ENCODE data around the gene SOS1. TPM values are rescaled to one million over a fixed set of nuclear protein-coding genes. Genes with fewer than 3 reads are reported as not detected.
"Not testable (repeated sequence)": the region's sequence is repeated elsewhere in the genome, so short reads cannot be mapped to it uniquely, and the experiment has no call there.

Gene SOS1
- polyA plus RNA-seq, 3 donors: 51.3 to 61.8 (median 55.6) TPM

DNA sequence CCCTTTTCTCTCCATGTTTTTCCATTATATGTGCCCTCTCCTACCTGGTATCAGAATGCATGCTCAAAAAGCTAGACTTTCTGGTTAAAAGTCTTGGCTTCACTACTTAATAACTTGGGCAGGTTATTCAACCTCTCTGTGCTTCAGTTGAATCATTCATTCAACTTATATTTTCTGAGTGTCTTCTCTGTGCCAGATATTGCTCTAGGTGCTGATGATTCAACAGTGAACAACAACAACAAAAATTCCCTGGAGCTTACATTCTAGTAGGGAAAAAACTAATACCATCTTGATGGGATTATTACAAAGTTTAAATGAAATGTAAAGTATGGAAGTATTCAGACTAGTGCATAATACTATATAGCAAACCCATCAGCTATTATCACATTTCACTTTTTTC lies 55.2 kb downstream of the SOS1 start:
- DNase-seq (ENCODE audit: extremely low read depth in 1 of 11, low read depth in 9 of 11, low spot score in 4 of 11): no peak

DNA sequence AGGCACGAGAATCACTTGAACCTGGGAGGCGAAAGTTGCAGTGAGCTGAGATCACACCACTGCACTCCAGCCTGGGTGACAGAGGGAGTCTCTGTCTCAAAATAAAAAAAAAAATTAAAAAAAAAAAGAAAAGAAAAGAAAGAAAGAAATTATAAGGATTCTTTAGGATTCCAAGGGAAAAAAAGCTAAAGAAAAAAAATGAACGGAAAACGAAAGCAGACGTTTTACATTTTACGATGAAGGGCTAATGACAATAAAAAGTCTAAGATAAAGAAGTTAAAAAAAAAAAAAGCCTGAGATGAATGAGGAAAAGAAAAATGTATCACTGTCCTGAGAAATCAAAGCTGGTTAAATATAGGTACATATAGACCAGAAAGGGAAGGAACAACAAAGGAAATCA lies 58.5 kb downstream of the SOS1 start:
- DNase-seq (ENCODE audit: extremely low read depth in 1 of 11, low read depth in 9 of 11, low spot score in 4 of 11): no peak

DNA sequence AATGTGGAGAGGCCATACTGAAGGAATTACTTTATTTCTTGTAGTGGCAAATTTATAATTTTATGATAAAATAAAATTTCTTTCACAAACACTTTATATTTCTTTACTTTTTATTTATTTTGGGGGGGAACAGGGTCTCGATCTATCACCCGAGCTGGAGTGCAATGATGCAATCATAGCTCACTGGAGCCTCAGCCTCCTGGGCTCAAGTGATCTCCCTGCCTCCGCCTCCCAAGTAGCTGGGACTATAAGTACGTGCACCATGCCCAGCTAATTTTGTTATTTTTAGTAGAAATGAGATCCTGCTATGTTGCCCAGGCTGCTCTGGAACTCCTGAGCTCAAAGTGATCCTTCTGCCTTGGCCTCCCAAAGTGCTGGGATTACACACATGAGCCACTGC lies 59.6 kb downstream of the SOS1 start:
- DNase-seq (ENCODE audit: extremely low read depth in 1 of 11, low read depth in 9 of 11, low spot score in 4 of 11): no peak

DNA sequence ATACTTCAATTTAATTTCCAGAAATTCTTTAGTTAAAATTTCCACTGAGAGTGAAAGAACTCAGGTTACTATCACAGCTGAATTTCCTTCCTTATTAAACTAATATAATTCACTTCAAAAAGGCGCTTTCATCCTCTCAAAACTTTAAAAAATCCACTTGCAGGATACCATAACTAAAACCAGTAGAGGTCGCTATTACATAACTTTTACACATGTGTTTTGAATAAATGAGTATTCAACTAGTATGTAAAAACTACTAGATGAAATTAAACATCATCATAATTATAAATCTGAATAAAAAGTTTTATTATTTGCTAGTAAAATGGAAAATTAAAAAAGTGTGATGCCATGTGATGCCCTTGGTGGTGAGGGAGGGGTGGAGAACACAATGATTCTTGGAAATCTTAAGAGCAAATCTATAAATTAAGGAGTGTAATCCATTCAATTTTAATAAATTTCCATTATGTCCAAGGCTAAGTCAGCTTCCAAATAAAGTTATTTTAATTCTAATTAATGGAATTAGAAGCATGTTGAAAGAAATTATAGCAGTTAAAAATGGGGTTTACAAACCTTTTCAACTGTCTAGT lies 61.4 kb downstream of the SOS1 start:
- peak in 8 of 11 donors; percentile 17 to 43 (median 24) for DNase-seq (ENCODE audit: extremely low read depth in 1 of 11, low read depth in 9 of 11, low spot score in 4 of 11)

DNA sequence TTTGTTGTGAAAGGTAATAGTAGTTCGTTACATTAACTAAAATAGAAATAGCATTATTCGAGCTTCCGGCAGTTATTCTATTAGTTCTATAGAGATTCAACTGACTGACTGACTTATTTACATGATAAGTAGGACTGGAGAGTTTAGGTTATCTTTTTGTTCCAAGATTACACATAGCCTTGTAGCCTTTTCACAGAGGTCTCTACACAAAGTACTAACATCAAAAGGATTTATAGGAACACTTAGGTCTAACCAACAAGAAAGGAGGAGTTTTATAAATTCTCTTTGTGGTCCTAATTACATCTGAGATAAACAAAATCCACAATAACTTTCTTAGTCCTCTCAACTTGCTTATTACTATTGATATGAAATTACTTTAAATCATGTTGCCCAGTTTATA lies 62.8 kb downstream of the SOS1 start:
- no peak for DNase-seq (ENCODE audit: extremely low read depth in 1 of 11, low read depth in 9 of 11, low spot score in 4 of 11)

DNA sequence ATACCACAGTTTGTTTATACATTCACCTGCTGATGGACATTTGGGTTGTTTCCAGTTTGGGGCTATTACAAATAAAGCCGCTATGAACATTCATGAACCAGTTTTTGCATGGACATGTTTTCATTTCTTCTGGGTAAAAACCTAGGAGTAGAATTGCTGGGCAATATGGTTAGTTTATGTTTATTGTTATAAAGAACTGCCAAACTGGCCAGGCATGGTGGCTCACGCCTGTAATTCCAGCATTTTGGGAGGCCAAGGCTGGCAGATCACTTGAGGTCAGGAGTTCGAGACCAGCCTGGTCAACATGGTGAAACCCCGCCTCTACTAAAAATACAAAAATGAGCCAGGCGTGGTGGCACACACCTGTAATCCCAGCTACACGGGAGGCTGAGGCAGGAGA lies 68.2 kb downstream of the SOS1 start:
- not testable (repeated sequence) for DNase-seq (ENCODE audit: extremely low read depth in 1 of 11, low read depth in 9 of 11, low spot score in 4 of 11)

DNA sequence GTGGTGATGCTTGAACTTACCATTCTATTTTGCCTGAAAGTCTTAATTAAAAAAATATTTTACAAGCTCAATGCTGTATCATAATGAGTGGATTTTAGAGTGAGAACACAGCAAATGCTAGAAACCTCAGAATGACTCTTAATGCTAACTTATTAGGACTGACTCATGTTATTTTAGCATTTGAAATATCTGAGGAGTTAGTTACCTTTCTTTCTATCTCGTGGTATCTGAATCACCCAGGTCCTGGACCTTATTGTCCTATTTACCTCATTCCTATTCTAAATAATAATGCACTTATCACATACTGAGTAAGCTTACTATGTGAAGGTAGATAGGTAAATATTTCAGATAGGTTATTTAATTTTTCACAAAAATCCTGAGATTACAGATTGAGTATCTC lies 70.7 kb downstream of the SOS1 start:
- DNase-seq (ENCODE audit: extremely low read depth in 1 of 11, low read depth in 9 of 11, low spot score in 4 of 11): no peak

DNA sequence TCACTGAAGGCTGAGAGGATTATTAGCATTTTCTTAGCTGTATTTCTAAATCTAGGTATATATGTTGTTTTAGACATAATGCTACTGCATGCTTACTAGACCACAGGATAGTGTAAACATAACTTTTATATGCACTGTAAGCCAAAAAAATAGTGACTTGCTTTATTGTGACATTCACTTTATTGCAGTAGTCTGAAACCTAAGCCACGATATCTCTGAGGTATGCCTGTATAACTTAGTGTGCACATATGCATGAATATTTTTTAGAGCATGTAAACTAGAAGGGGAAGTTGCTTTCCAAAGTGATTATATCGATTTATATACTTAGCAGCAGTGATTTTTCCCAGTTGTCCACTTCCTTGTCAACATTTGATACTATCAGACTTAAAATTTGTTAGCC lies 81.8 kb downstream of the SOS1 start:
- DNase-seq (ENCODE audit: extremely low read depth in 1 of 11, low read depth in 9 of 11, low spot score in 4 of 11): no peak

DNA sequence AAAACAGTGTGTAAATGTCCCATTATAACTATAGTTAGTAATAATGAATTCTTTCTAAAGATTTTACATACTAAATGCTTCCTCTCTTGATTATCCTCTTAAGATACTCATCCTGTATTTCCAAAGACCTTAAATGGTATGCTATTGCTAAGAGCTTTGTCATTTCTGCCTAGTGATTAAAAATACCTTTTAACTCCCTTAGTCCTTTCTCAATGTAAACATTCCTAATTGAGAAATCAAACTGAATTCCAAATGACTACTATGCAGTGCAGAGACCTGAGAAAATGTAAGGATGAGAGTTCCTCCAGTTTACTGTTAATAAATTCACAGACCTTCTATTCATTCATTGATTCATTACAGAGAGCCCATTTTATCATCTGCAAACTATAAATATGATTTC lies 86.9 kb downstream of the SOS1 start:
- no peak for DNase-seq (ENCODE audit: extremely low read depth in 1 of 11, low read depth in 9 of 11, low spot score in 4 of 11)

DNA sequence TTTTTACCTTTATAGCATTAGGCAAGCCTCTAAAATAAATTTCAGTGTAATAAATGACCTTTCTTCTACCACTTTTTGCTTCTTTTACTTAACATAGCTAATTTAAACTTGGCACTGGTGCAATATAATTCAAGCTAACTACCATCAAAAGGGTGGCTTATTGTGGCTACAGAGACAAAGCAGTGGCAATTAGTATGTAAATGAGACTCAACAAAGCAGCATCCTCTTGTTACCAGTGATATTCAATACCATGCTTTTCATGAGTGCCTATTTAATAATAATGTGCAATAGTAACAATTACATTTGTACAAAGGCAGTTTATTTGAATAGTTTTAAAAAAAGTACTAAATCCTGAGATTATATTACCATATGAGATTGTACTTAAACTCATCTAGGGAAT lies 93.4 kb downstream of the SOS1 start:
- DNase-seq (ENCODE audit: extremely low read depth in 1 of 11, low read depth in 9 of 11, low spot score in 4 of 11): no peak

DNA sequence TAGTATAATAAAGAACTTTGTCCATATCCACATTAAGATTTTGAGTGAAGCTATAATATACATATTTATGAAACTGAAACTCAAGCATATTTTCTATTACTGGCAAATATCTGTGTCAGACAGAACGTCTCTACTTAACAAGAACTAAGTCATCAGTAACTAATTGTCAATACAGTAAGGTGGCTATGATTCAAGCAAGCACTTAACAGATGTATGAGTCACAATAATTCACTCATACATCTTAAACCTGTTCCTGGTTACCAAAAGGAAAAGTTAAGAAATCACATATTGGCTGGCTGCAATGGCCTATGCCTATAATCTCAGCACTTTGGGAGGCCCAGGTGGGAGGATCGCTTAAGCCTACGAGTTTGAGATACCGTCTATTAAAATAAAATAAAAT lies 96.0 kb downstream of the SOS1 start:
- no peak for DNase-seq (ENCODE audit: extremely low read depth in 1 of 11, low read depth in 9 of 11, low spot score in 4 of 11)

DNA sequence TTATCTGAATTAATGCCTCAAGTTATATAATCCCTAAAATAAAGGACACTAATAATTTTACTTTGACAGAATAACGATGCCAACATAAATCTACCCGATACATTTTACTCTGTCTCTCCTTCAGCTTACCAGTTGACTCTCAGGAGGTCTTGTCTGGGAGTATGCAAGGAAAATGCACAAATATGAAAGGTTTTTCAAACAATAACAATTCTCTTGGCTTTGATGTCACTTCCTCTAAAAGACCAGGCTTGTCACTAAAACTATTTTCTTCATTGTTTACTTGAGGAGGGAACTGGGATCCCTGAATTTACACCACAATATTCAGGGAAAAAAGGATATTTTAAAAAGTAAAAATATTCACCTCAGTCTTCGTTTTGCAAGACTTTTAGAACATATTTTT lies 97.2 kb downstream of the SOS1 start:
- no peak for DNase-seq (ENCODE audit: extremely low read depth in 1 of 11, low read depth in 9 of 11, low spot score in 4 of 11)

DNA sequence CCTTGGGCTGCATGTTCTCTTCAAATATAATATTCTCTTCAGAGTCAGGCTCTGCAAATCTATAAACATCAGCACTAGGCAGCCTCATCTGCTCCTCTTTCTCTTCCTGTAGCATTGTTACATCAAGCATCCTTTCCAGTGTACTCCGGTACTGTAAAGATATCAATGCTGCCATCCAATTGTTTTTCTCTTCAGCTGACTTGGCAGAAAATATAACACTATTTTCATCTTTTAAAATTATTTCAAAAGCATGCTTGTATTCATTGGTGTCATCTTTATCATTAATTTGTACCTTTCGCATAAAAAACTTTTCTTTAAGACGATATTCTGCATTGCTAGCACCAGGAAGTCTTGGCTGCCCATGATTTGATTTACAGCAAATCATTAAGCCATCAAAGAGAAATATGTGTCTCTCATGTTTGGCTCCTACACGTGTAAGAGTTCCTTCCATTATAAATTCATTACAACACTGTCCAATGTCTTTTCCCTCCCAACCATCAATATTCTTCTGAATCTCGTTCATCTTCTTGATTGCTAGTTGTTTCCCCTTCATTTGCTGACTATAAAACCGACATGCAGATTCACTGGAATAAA lies 98.1 kb downstream of the SOS1 start:
- DNase-seq (ENCODE audit: extremely low read depth in 1 of 11, low read depth in 9 of 11, low spot score in 4 of 11): peak in 3 of 11 donors; percentile 7 to 15 (median 14)

DNA sequence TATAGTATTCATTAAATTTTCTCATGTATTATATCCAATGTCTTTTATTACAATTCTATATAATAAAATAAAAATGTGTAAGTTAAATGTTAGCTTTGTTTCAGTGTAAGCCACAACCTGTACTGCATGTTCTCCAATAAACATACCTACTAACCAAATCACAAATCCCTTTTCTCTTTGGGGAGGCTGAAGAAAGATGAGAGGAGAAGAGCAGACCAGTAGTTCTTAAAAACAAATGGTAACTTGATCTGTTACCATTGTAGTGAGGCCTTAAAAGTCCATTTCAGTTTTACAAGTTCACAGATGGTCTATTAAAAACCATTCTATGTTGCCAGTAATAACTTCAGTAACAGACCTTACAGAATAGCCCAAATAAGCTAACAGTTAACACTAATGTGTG lies 100.5 kb downstream of the SOS1 start:
- no peak for DNase-seq (ENCODE audit: extremely low read depth in 1 of 11, low read depth in 9 of 11, low spot score in 4 of 11)

DNA sequence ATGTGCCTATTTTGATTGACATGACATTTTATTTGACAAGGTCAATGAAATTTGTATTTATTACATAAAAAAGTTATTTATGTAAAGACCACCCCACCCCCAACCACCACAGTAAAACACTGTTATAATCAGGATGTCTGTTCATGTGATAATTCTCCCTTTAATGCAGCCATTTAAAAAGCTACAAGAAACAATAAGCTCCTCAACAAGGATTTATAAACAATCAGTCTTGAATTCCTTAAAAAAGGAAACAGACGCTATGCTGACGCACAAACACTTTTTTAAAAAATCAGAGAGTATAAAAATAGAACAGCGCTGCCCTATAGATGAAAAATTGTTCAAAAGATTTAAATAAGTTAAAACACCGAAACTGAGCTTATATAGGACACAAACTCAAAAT lies 102.2 kb downstream of the SOS1 start:
- DNase-seq (ENCODE audit: extremely low read depth in 1 of 11, low read depth in 9 of 11, low spot score in 4 of 11): no peak

DNA sequence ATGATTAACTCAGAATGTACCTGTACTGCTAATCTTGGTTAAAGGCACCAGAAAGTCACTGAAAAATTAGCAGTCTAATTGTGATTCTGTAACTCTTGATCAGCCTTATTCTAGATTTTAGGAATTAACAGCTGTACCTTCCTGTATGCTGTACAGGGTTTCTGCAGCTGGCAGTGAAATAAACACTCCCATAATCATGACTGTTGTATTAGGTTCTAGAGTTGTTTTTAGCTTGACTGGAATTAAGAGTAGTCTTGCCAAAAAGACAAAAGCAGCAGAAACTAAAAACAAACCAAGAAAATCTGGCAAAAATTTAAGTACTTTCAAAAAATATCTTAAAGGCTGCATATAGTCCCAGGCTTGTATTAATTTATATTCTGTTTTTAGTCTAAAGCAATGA lies 103.5 kb downstream of the SOS1 start:
- DNase-seq (ENCODE audit: extremely low read depth in 1 of 11, low read depth in 9 of 11, low spot score in 4 of 11): no peak

DNA sequence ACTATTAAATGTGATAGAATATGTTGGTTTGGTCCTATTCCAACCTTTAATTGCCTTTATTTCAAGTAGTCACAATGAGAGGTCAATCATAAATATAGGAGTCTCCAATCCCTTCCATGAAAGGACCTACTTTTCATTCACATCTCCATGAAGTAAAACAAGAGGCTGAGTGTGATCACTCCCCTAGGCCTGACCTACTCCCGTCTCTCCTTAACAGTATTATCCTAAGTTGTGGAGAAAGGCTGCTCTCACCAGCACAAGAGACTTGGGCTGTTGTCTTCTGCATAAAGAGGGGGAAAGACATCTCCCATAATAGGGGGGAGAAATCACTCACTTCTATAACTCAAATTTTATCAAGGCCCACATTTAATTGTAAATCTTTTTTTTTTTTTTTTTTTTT lies 105.4 kb downstream of the SOS1 start:
- DNase-seq (ENCODE audit: extremely low read depth in 1 of 11, low read depth in 9 of 11, low spot score in 4 of 11): no peak

DNA sequence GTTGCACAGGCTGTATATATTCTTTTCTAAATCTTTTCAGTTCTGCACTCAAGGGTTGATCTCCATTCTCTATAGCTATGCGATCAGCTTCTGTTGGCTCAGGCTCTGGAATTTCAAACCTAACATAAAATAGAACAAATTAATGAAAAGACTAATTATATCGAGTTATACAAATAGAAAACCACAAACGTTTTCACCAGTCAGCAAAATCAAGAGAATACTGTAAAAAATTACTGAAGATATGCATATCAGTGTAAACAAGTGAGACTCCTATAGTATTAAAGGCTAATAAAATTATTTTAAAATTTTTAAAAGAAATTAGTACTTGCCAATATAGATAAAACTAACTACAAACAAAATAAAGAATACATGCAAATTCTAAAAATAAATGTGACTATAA lies 107.0 kb downstream of the SOS1 start:
- no peak for DNase-seq (ENCODE audit: extremely low read depth in 1 of 11, low read depth in 9 of 11, low spot score in 4 of 11)

DNA sequence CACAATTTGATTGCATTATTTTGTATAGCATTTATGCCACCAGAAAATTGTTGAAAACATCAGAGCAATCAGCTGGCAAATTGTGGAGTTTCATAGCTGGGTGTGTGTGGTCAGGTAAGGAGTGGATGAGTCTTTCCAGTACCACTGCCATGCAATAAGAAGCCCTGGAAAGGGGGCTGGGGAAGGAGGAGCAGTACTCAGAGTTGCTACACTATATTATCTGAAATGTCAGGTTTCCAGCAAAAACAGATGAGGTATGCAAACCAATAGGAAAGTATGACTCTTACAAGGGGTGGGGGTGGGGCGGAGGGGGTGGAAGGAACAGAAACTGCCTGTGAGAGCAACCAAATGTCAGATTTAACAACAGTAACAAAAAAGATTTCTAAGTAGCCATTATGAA lies 112.2 kb downstream of the SOS1 start:
- DNase-seq (ENCODE audit: extremely low read depth in 1 of 11, low read depth in 9 of 11, low spot score in 4 of 11): no peak

DNA sequence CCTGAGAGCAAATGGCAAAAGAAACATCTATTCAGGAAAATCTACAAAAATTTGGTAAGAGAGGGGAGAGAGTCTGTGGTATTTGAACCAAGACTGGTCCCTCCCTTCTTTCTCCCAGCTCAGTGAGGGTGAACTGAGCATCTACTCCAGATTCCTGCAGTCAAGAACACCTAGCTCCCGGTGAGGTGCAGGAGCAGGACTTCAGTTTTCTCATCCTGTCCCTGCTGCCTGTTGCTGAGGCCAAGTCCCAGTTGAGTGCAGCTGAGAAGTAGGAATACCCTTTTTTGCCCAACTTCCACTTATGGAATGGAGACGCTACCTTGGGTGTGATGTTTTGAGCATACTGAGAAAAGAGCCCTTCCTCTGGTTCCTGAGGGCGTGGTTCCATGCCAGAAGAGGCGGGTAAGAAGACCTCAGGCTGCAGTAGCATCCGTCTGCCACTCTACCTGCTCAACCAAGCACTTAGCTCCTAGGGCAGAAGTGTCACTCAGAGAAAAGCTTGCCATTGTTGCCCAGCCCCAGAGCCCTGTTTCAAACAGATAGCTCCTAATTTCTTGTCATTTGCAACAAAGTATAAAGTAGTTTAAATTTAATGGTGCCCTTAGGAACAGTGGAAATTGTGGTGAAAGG lies 112.9 kb downstream of the SOS1 start:
- no peak for DNase-seq (ENCODE audit: extremely low read depth in 1 of 11, low read depth in 9 of 11, low spot score in 4 of 11)

DNA sequence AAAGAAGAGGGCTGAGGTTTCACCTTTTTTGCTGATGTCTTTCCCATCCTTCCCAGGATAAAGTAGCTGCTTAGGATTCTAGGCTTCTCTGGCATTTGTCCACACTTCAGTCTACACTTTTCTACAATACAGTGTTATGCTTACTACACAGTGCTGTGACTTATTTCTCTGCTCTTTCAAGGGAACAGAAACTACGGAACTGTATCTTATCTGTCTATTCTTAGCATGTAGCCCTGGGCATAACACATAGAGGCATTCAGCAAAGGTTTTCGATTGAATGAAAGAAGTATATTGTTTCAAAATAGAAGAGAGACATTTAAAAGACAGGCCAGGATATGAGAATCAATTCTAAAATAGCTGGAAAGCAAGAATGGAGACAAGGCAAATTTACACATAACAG lies 120.3 kb downstream of the SOS1 start:
- no peak for DNase-seq (ENCODE audit: extremely low read depth in 1 of 11, low read depth in 9 of 11, low spot score in 4 of 11)
